ENCODE measurements around the gene TRMT44.
"Not testable (repeated sequence)": the region's sequence is repeated elsewhere in the genome, so short reads cannot be mapped to it uniquely, and the experiment has no call there.

Gene TRMT44

GRCh38 chr4:8440492-8441311 is at the start of gene TRMT44, which contains the start of gene ACOX3:
TSS of gene TRMT44 (plus strand) at chr4:8440777. CDS start at chr4:8440823, 46 bp downstream.
TSS of gene ACOX3 (minus strand) at chr4:8440723. CDS start at chr4:8416521, 24,202 bp downstream.
- peak; percentile 85 to 93 (median 88) for DNase-seq (ENCODE audit: low read depth in 3 of 3)

GRCh38 chr4:8391071-8391470 is 49.5 kb upstream of the TRMT44 start:
- no peak for DNase-seq (ENCODE audit: low read depth in 3 of 3)

- no peak for DNase-seq (ENCODE audit: low read depth in 3 of 3)
These were observed 48.6 kb upstream of the TRMT44 start for GRCh38 chr4:8391972-8392371.

- DNase-seq (ENCODE audit: low read depth in 3 of 3) = no peak
These were observed 47.9 kb upstream of the TRMT44 start for GRCh38 chr4:8392591-8393190.

- DNase-seq (ENCODE audit: low read depth in 3 of 3) = no peak
These were observed 47.0 kb upstream of the TRMT44 start for GRCh38 chr4:8393593-8394038.

- no peak for DNase-seq (ENCODE audit: low read depth in 3 of 3)
These were observed 46.5 kb upstream of the TRMT44 start for GRCh38 chr4:8394061-8394519.

- no peak for DNase-seq (ENCODE audit: low read depth in 3 of 3)
These were observed 45.8 kb upstream of the TRMT44 start for GRCh38 chr4:8394806-8395205.

GRCh38 chr4:8395504-8396296 is 44.9 kb upstream of the TRMT44 start:
- DNase-seq (ENCODE audit: low read depth in 3 of 3) = no peak

GRCh38 chr4:8396762-8397406 is 43.7 kb upstream of the TRMT44 start:
- DNase-seq (ENCODE audit: low read depth in 3 of 3) = no peak

- DNase-seq (ENCODE audit: low read depth in 3 of 3) = no peak
These were observed 42.2 kb upstream of the TRMT44 start for GRCh38 chr4:8398347-8398746.

- no peak for DNase-seq (ENCODE audit: low read depth in 3 of 3)
These were observed 41.3 kb upstream of the TRMT44 start for GRCh38 chr4:8399298-8399697.

GRCh38 chr4:8400632-8401325 is 39.8 kb upstream of the TRMT44 start:
- no peak for DNase-seq (ENCODE audit: low read depth in 3 of 3)

- no peak for DNase-seq (ENCODE audit: low read depth in 3 of 3)
These were observed 38.9 kb upstream of the TRMT44 start for GRCh38 chr4:8401665-8402064.

- DNase-seq (ENCODE audit: low read depth in 3 of 3) = no peak
These were observed 38.4 kb upstream of the TRMT44 start for GRCh38 chr4:8402181-8402597.

- no peak for DNase-seq (ENCODE audit: low read depth in 3 of 3)
These were observed 37.9 kb upstream of the TRMT44 start for GRCh38 chr4:8402640-8403039.

GRCh38 chr4:8403173-8403753 is 37.3 kb upstream of the TRMT44 start:
- DNase-seq (ENCODE audit: low read depth in 3 of 3) = peak in 1 of 3 donors; percentile 42

- DNase-seq (ENCODE audit: low read depth in 3 of 3) = no peak
These were observed 36.6 kb upstream of the TRMT44 start for GRCh38 chr4:8403976-8404375.

- DNase-seq (ENCODE audit: low read depth in 3 of 3) = no peak
These were observed 35.6 kb upstream of the TRMT44 start for GRCh38 chr4:8404791-8405515.

- no peak for DNase-seq (ENCODE audit: low read depth in 3 of 3)
These were observed 35.1 kb upstream of the TRMT44 start for GRCh38 chr4:8405516-8405875.

GRCh38 chr4:8406887-8407286 is 33.7 kb upstream of the TRMT44 start:
- DNase-seq (ENCODE audit: low read depth in 3 of 3) = not testable (repeated sequence)

Measured in stimulated activated CD4-positive, alpha-beta T cell treated with anti-CD3 and anti-CD28 coated beads, TNF-alpha, amount 100 ng/mL, for 48 hours (primary cell).